Right lobe of liver (tissue), 4 donors: ENCODE measurements around the gene CDC25A.

Experiments used
- POLR2A ChIP-seq: fragments of 450-650 bp; IDR thresholded peaks from one replicate; pipeline ENCODE4 v1.6.1; 2017; ENCODE audit warnings: antibody characterized with exemption, mild to moderate bottlenecking
- TF ChIP-seq, protein P1 (sequence below), 4 donors: fragments of 200-600 bp in 3 of 4; fragments of 450-650 bp in 1 of 4; IDR thresholded peaks; one replicate each; pipeline versions ENCODE4 v1.5.1 to v1.8.0; 2016 to 2022; ENCODE audit warnings: antibody characterized with exemption in 4 of 4, mild to moderate bottlenecking in 2 of 4
- donor health status: DM: no; HTN: no; CAD: no.
- donor health status: DM: no; HTN: no; CAD: no.
- donor health status: DM: no; HTN: yes; CAD: no.

DNA sequence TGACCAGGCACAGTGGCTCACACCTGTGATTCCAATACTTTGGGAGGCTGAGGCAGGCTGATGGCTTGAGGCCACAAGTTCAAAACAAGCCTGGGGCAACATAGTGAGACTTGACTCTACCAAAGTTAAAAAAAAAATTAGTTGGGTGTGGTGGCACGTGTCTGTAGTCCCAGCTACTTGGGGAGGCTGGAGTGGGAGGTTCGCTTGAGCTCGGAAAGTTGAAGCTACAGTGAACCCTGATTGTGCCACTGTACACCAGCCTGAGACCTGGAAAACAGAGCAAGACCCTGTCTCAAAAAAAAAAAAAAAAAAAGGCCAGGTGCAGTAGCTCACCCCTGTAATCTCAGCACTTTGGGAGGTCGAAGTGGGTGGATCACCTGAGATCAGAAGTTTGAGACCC is 3.1 kb downstream of the CDC25A start:
- TF ChIP-seq, protein P1, sequence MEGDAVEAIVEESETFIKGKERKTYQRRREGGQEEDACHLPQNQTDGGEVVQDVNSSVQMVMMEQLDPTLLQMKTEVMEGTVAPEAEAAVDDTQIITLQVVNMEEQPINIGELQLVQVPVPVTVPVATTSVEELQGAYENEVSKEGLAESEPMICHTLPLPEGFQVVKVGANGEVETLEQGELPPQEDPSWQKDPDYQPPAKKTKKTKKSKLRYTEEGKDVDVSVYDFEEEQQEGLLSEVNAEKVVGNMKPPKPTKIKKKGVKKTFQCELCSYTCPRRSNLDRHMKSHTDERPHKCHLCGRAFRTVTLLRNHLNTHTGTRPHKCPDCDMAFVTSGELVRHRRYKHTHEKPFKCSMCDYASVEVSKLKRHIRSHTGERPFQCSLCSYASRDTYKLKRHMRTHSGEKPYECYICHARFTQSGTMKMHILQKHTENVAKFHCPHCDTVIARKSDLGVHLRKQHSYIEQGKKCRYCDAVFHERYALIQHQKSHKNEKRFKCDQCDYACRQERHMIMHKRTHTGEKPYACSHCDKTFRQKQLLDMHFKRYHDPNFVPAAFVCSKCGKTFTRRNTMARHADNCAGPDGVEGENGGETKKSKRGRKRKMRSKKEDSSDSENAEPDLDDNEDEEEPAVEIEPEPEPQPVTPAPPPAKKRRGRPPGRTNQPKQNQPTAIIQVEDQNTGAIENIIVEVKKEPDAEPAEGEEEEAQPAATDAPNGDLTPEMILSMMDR (IDR thresholded peaks at IDR 0.05), result no peak
- no peak for TF ChIP-seq POLR2A
